ENCODE data around the gene EPO.
"Not testable (repeated sequence)": the region's sequence is repeated elsewhere in the genome, so short reads cannot be mapped to it uniquely, and the experiment has no call there.

Gene EPO

DNA sequence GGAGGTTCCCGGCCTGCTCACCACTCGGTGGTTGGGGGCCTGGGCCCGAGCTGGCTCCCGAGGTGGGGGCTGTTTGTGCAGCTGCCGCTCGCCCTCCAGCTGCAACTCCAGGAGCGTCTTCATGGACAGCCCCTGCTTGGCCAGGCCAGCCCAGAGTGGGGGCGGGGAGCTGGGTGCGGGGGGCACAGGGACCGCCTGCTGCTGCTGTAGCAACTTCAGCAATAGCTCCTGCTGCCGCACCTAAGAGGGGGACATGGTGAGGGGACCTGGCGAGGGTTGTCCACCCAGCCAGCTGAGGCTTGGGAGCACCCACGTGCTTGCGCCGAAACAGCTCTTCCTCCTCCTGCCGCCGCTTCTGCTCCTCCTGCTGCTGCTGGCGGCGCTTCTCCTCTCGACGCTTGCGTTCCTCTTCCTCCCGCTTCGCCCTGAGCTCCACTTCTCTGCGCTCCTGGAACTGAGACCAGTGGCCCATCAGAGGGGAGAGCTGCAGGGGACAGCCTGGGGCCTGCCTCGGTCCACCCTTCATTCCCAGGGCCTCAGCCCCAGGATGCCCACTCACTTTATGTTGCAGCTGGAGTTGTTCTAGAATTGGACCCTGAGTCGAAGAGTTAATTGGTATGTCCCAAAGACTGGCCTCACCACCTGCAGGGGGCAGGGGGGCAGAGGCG, 37.1 kb upstream of the EPO start:
- DNase-seq (ENCODE audit: low spot score), result peak; percentile 4

DNA sequence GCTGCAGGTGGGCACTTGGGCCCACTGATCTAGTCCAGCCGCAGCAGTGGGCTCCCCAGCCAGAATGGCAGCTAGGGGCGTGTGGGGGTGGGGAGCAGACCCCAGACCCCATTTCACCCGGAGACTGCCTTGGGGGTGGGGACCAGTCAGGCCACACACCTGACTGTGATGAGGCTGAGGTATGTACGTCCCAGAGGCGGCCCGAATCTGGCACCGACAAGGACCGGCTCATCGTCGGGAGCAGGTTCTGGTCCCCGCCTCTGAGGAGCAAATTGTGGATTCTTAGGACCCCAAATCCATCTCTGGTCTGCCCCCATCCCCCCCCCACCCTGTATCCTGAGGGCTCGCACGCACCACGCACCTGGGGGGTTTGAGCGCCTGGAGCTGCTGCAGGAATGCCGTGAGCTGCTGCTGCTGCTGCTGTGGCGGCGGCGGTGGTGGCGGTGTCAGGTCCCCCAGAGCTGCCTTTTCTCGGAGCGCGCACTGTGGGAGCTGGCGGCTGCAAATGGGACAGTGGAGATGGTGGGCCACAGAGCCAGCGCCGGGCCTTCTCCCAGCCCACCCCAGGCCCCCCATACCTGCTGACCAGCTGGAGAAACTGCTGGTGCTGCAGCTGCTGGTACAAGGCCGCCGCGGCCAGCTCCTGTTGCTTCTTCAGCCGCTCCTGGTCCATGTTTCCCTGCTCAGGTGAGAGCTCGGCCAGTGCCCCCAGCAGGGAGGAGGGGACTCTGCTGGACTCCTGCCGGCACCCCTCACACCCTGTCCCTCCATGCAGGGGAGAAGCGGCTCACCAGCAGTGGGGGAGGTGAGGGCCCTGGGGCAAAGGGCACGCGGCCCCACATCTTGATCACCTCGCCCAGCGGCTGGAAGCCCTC, 36.4 kb upstream of the EPO start:
- no peak for DNase-seq (ENCODE audit: low spot score)

- no peak for DNase-seq (ENCODE audit: low spot score)
Observed at GRCh38 chr7:100684534-100685042, 35.7 kb upstream of the EPO start.

DNA sequence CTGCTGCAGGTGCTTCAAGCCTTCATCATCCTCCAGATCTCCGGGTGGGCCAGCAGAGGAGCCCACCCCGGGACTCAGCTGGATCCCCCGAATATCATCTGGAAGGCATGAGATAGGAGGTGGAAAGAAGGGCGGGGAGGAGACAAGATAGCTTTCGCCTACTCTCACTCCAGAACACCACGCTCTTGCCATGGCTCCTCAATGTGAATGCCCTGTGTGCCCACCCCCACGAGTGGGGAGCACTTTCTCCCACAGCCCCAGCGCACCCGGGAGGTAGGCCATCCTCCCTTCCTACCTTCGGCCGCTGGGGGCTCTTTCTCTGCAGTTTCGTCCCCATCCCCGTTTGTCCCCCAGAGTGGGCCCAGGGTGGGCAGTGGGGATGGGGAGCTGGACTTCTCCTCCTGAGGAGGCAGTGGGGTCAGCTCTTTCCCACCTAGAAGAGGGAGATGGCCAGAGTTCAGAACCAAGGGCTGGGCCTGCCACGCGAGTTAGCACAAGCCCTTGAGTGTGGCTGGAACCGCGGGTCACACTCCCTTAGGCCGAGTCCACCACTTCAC, 35.1 kb upstream of the EPO start:
- no peak for DNase-seq (ENCODE audit: low spot score)

GRCh38 chr7:100685631-100686145, 34.6 kb upstream of the EPO start:
- no peak for DNase-seq (ENCODE audit: low spot score)

GRCh38 chr7:100686201-100686821, 34.0 kb upstream of the EPO start:
- no peak for DNase-seq (ENCODE audit: low spot score)

DNA sequence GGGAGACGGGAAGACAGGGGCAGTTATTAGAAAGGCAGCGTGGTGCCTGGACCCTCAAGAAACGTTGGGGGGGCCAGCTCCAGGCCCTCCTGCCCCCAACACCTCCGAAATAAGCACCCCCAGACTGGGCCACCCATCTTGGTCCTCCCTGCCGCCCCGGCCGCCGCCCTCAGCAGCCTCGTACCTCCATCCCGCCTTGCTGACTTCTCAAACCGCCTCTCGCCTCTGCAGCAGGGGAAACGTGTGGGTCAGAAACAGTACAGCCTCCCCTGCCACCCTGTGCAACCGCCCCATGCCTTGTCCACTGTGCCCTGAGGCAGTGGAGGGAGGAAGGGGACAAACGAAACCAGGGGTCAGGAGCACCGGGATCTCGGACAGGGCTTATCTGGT, 33.5 kb upstream of the EPO start:
- DNase-seq (ENCODE audit: low spot score), result no peak

DNA sequence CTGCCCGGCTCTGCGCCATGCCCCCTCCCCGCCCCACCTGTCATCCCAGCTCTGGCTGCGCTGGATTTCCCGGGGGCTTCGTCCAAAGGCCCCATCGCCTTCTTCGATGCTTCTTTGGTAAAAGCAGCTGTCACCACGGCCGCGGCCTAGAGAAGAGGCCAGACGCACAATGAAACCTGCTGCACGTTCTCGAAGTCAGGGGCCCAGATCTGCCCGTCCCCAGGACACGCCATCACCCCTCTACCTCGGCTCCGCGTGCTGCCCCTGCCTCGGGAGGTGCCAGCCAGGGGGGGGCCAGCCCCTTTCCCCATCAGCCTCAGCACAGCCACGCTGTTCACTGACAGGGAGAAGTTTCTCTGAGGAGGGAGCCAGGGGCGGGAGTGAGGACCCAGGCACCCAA, 33.0 kb upstream of the EPO start:
- DNase-seq (ENCODE audit: low spot score), result no peak

- no peak for DNase-seq (ENCODE audit: low spot score)
Observed at GRCh38 chr7:100687751-100688300, 32.4 kb upstream of the EPO start.

- no peak for DNase-seq (ENCODE audit: low spot score)
Observed at GRCh38 chr7:100688326-100688860, 31.9 kb upstream of the EPO start.

- no peak for DNase-seq (ENCODE audit: low spot score)
Observed at GRCh38 chr7:100689230-100690135, 30.8 kb upstream of the EPO start.

DNA sequence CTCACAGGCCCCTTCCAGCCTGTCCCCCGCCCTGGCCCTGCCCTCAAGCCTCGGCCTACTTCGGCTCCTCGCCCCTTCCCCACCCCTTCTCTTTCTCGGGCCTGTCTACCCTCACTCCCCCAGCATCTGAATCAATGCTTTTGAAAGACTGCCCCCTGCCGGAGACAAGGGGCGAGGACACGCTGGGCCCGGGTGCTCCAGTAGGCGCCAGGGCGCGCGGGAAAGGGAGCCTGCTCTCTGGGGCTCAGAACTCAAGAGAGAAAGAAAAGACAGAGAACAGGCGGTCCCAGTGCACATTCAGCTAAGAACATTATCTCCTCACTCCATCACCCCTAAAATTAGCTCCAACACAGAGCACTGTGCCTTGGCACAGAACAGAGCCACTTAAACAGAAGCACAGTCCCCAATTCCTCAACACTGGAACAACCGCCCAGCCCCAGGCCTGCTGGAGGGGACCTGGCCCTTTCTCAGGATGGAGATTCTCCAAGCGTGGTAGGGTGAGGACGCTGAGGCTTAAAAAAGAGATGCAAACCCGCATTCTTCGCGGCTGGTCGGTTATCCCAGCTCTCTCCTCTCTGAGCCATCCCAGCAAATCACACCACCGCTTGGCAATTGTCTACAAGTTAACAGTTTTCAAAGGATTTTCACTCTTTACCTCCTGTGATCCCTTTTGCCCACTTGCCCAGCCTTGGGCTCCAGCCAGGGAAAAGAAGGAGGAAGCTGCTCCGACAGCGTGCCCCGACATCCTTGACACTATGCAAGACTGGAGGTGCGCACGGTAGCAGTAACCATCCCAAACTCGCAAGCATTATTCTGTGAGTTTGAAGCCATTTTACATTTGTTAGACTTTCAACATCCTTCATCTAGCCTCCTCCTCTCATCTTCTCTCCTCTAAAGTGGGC, 28.3 kb upstream of the EPO start:
- DNase-seq (ENCODE audit: low spot score), result peak; percentile 87

GRCh38 chr7:100692578-100692961, 27.7 kb upstream of the EPO start:
- DNase-seq (ENCODE audit: low spot score), result peak; percentile 1

DNA sequence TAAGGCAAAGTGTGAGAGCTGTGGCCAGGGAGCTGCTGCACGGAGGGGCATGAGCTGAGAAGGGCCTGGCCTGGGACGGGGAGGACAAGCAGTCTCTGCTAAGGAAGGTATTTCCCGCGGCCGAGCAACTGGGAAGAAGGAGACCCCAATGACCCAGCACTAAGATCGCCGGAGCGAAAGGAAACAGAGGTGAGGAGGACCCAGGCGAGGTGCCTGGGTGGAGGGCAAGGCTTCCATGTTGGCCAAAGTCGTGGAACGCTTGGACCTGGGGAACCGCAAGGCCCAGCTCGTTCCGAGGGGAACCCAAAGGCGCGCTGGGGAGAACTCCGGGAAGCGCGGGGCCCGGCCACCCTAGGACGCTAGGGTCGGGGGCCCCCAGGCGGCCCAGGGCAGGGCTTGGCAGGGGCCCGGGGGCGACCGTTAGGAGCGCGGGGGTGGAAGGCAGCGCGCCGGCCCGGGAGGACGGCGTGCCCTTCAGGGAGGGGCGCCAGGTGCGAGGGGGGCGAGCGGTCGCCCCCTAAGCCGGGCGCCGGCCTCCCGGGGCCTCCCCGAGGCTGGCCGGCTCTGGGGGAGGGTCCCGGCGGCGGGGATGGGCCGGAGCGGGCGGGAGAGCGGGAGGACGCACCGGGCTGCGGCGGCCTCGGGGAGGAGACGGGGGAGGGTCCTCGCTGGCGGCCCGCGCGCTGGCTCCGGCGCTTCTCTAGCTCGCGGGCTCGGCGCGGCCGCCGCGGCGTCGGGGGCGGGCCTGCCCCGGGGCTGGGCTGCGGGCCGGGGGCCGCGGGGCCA, 26.8 kb upstream of the EPO start:
- DNase-seq (ENCODE audit: low spot score), result peak; percentile 4

DNA sequence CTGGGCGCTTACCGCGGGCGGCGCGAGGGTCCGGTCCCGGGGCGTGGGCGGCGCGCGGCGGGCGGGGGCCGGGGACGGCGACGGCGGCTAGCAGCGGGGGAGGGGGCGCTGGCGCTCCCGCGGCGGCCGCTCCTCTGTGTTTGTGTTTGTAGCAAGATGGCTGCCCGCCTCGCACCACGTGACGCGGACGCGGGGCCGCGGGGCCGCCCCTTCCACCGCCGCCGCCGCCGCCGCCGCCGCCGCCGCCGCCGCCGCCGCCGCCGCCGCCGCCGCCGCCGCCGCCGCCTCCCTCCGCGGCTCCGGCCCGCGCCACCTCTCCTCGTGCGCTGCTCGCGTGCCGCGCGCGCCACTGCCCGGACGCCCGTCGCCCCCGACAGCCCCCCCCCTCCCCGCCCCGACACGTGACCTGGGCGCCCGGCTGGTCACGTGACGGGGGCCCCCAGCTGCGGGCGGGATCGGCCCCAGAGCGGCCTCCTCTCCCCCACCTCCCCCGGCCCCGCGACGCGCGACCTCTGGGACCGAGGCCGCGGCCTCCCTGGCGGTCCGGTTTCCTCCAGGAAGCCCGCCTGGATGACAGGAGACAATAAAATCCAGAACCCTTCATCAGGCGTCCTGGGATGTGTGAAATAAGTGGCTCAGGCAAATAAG, 26.0 kb upstream of the EPO start, which contains the start of gene GIGYF1:
Gene GIGYF1, minus strand, starts transcription at position 153 of the 648 bp plus-strand sequence. CDS start 6,012 bp downstream, outside the sequence.
- DNase-seq (ENCODE audit: low spot score), result peak; percentile 79

- DNase-seq (ENCODE audit: low spot score), result no peak
Observed at GRCh38 chr7:100696123-100696521, 24.1 kb upstream of the EPO start.

GRCh38 chr7:100699018-100699417, 21.2 kb upstream of the EPO start:
- no peak for DNase-seq (ENCODE audit: low spot score)

- not testable (repeated sequence) for DNase-seq (ENCODE audit: low spot score)
Observed at GRCh38 chr7:100701089-100701488, 19.2 kb upstream of the EPO start.
